OCI-LY7 (cell line): Measurements from ENCODE around the gene GANAB.

Experiments used
- CTCF ChIP-seq: fragments of 200-600 bp; sonication (generic); conservative IDR thresholded peaks from 2 replicates; pipeline ENCODE4 v1.5.1; 2014; ENCODE audit warnings: mild to moderate bottlenecking, antibody characterized with exemption, low read length, moderate library complexity, mixed read lengths
- EZH2phosphoT487 ChIP-seq: fragments of 200-600 bp; sonication (generic); IDR thresholded peaks from 2 replicates; pipeline ENCODE4 v1.6.1; 2018; ENCODE audit warnings: low read depth, borderline replicate concordance, mild to moderate bottlenecking, mixed run types, antibody characterized with exemption, low read length, moderate library complexity, mixed read lengths

DNA sequence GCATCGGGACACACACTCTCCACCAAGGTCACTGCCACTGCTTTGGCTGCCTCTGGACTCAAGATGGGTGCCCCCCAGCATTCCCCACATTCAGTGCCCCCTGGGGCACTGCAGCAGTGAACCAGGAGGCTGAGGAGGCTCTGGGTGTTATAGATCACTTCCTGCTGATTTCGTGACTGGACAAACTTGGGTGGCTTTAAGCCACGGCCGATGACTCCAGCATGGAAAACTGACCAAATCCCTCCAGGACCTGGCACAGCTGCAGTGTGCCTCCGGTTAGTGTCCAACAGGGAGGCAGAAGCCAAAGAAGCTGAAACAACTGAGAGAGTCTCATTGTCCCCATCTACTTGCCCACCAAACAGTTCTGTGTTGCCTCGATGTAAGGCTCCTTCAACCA, 1.2 kb upstream of the GANAB start:
- TF ChIP-seq CTCF (no peak), EZH2phosphoT487 (no peak)
